GM21528 (cell line): ENCODE results near the gene FIBCD1.

Source experiments
- ATAC-seq: cut with Tn5 transposase; IDR thresholded peaks from one replicate; pipeline ENCODE4 v1.9.1; 2021; ENCODE audit warnings: mild to moderate bottlenecking, moderate library complexity; ENCODE audit not compliant: unreplicated experiment, low FRiP score

Gene FIBCD1

GRCh38 chr9:130938184-130938651, 829 bp downstream of the FIBCD1 start:
- no peak for ATAC-seq

- ATAC-seq: no peak
Observed at GRCh38 chr9:130937146-130938076, 1.6 kb downstream of the FIBCD1 start.

GRCh38 chr9:130936285-130937117, 2.5 kb downstream of the FIBCD1 start:
- ATAC-seq: no peak

GRCh38 chr9:130935648-130936271, 3.3 kb downstream of the FIBCD1 start:
- ATAC-seq: no peak

- no peak for ATAC-seq
Observed at GRCh38 chr9:130934702-130935647, 4.1 kb downstream of the FIBCD1 start.

- ATAC-seq: no peak
Observed at GRCh38 chr9:130934246-130934645, 4.8 kb downstream of the FIBCD1 start.

- no peak for ATAC-seq
Observed at GRCh38 chr9:130933114-130934046, 5.7 kb downstream of the FIBCD1 start.

GRCh38 chr9:130932255-130933079, 6.6 kb downstream of the FIBCD1 start:
- no peak for ATAC-seq

- no peak for ATAC-seq
Observed at GRCh38 chr9:130931508-130932254, 7.4 kb downstream of the FIBCD1 start.

GRCh38 chr9:130930804-130931349, 8.2 kb downstream of the FIBCD1 start:
- no peak for ATAC-seq

GRCh38 chr9:130930132-130930803, 8.8 kb downstream of the FIBCD1 start:
- ATAC-seq: no peak

- no peak for ATAC-seq
Observed at GRCh38 chr9:130929571-130930038, 9.4 kb downstream of the FIBCD1 start.

- ATAC-seq: no peak
Observed at GRCh38 chr9:130927995-130928900, 10.8 kb downstream of the FIBCD1 start.

- no peak for ATAC-seq
Observed at GRCh38 chr9:130927338-130927737, 11.7 kb downstream of the FIBCD1 start.

- no peak for ATAC-seq
Observed at GRCh38 chr9:130925050-130925678, 13.9 kb downstream of the FIBCD1 start.
